IMR-90 (cell line): ENCODE results near the gene RAP1GAP2. TPM values are rescaled to one million over a fixed set of nuclear protein-coding genes. Genes with fewer than 3 reads are reported as not detected.

Source experiments
- ATAC-seq: fragments of 200-7000 bp; cut with Tn5 transposase; 2 replicates; pipeline ENCODE4 v1.9.1; 2020; ENCODE audit warnings: low read depth, mild to moderate bottlenecking, moderate library complexity
- BruUV-seq: library from RNA; stranded (reverse); fragments of 400-500 nt; replicated peaks from 2 replicates; lab custom pipeline; 2021; lab: Mats Ljungman, UMichigan
- CTCF ChIA-PET: fragments of 300-600 bp; formaldehyde crosslinking; extraction: SDS; loops from one replicate; lab custom pipeline; 2021; ENCODE audit warnings: antibody characterized with exemption; lab: Yijun Ruan, JAX
- POLR2A ChIA-PET: fragments of 300-600 bp; sonication (Branson Sonifier 250); formaldehyde crosslinking; loops from one replicate; lab custom pipeline; 2022; ENCODE audit warnings: antibody characterized with exemption; ENCODE audit not compliant: unreplicated experiment; lab: Charles Lee
- DNase-seq: peaks from one replicate; pipeline ENCODE4 v3.0.0; 2013
- H2AFZ ChIP-seq: replicated peaks from 2 replicates; pipeline ENCODE3; 2013; ENCODE audit warnings: low read length, mild to moderate bottlenecking; ENCODE audit not compliant: poor library complexity
- H2AK5ac ChIP-seq: 2 replicates; pipeline ENCODE4 v1.6.1; 2013; ENCODE audit warnings: low read depth, low read length, inconsistent platforms
- H2AK9ac ChIP-seq: replicated peaks from 2 replicates; pipeline ENCODE3; 2013; ENCODE audit warnings: mild to moderate bottlenecking, low read depth, low read length, moderate library complexity; ENCODE audit not compliant: poor library complexity
- H2BK120ac ChIP-seq: 2 replicates; pipeline ENCODE4 v1.6.1; 2013; ENCODE audit warnings: low read depth, low read length, inconsistent platforms
- H2BK15ac ChIP-seq: 3 replicates; pipeline ENCODE4 v1.6.1; 2013; ENCODE audit warnings: low read depth, low read length, inconsistent platforms
- H2BK20ac ChIP-seq: 2 replicates; pipeline ENCODE4 v1.6.1; 2013; ENCODE audit warnings: low read depth, mild to moderate bottlenecking, inconsistent platforms, low read length, moderate library complexity
- H2BK5ac ChIP-seq: 2 replicates; pipeline ENCODE4 v1.6.1; 2013; ENCODE audit warnings: mild to moderate bottlenecking, low read depth, low read length, inconsistent platforms; ENCODE audit not compliant: poor library complexity, severe bottlenecking
- H3K14ac ChIP-seq: replicated peaks from 2 replicates; pipeline ENCODE4 v1.6.1; 2013; ENCODE audit warnings: low read depth, low read length, inconsistent platforms
- H3K18ac ChIP-seq: 2 replicates; pipeline ENCODE4 v1.6.1; 2013; ENCODE audit warnings: low read depth, low read length, control low read depth
- H3K23ac ChIP-seq: 2 replicates; pipeline ENCODE4 v1.6.1; 2013; ENCODE audit warnings: low read depth, low read length, inconsistent platforms
- H3K27ac ChIP-seq: 2 replicates; pipeline ENCODE4 v1.5.1; 2013; ENCODE audit warnings: mild to moderate bottlenecking, control low read depth, low read length; ENCODE audit not compliant: insufficient read depth
- H3K27me3 ChIP-seq: 2 replicates; pipeline ENCODE4 v1.6.1; 2013; ENCODE audit warnings: low read length; ENCODE audit not compliant: control insufficient read depth, insufficient read depth
- H3K36me3 ChIP-seq: 2 replicates; pipeline ENCODE4 v1.6.1; 2013; ENCODE audit warnings: low read length, mixed read lengths; ENCODE audit not compliant: control insufficient read depth, insufficient read depth
- H3K4ac ChIP-seq: 2 replicates; pipeline ENCODE4 v1.6.1; 2013; ENCODE audit warnings: low read depth, low read length, inconsistent platforms
- H3K4me1 ChIP-seq: 2 replicates; pipeline ENCODE4 v1.6.1; 2013; ENCODE audit warnings: low read length, mixed read lengths; ENCODE audit not compliant: control insufficient read depth, insufficient read depth
- H3K4me2 ChIP-seq: 2 replicates; pipeline ENCODE4 v1.6.1; 2013; ENCODE audit warnings: low read depth, mild to moderate bottlenecking, control low read depth, low read length, moderate library complexity
- H3K4me3 ChIP-seq: 2 replicates; pipeline ENCODE4 v1.5.1; 2013; ENCODE audit warnings: low read depth, mild to moderate bottlenecking, control low read depth, low read length, moderate library complexity; ENCODE audit not compliant: insufficient read depth
- H3K56ac ChIP-seq: 2 replicates; pipeline ENCODE4 v1.6.1; 2013; ENCODE audit warnings: low read length, inconsistent platforms; ENCODE audit not compliant: insufficient read depth; ENCODE audit errors: extremely low read depth
- H3K79me1 ChIP-seq, 2 experiments: 2 replicates each; pipeline ENCODE4 v1.6.1; 2013; ENCODE audit warnings: low read length in 2 of 2, inconsistent platforms in 1 of 2, low read depth in 1 of 2
- H3K9ac ChIP-seq: 2 replicates; pipeline ENCODE4 v1.6.1; 2013; ENCODE audit warnings: low read depth, low read length, control low read depth
- H3K9me1 ChIP-seq: 2 replicates; pipeline ENCODE4 v1.6.1; 2013; ENCODE audit warnings: low read length, inconsistent platforms; ENCODE audit not compliant: insufficient read depth
- H3K9me3 ChIP-seq: 2 replicates; pipeline ENCODE4 v1.6.1; 2013; ENCODE audit warnings: low read length; ENCODE audit not compliant: control insufficient read depth, insufficient read depth
- H4K20me1 ChIP-seq: 2 replicates; pipeline ENCODE4 v1.6.1; 2013; ENCODE audit warnings: low read length, inconsistent platforms; ENCODE audit not compliant: insufficient read depth
- H4K5ac ChIP-seq: 2 replicates; pipeline ENCODE4 v1.6.1; 2013; ENCODE audit warnings: mild to moderate bottlenecking, low read depth, low read length, control low read depth
- H4K8ac ChIP-seq, 2 experiments: 2 replicates each; pipeline ENCODE4 v1.6.1; 2013; ENCODE audit warnings: low read depth in 2 of 2, low read length in 2 of 2, control low read depth in 1 of 2, inconsistent platforms in 1 of 2
- H4K91ac ChIP-seq: 2 replicates; pipeline ENCODE4 v1.6.1; 2013; ENCODE audit warnings: low read depth, low read length, inconsistent platforms; ENCODE audit not compliant: insufficient read depth
- CHD1 ChIP-seq: IDR thresholded peaks from 2 replicates; pipeline ENCODE4 v1.6.1; 2012; ENCODE audit warnings: low read depth, low read length, improper control_type of control experiment
- MAFK ChIP-seq: IDR thresholded peaks from 2 replicates; pipeline ENCODE4 v1.6.1; 2012; ENCODE audit warnings: low read depth, low read length, improper control_type of control experiment
- MAZ ChIP-seq: IDR thresholded peaks from 2 replicates; pipeline ENCODE4 v1.6.1; 2012; ENCODE audit warnings: low read depth, mild to moderate bottlenecking, low read length, improper control_type of control experiment, moderate library complexity, borderline replicate concordance
- POLR2A ChIP-seq: IDR thresholded peaks from 2 replicates; pipeline ENCODE4 v1.6.1; 2012; ENCODE audit warnings: mild to moderate bottlenecking, low read depth, low read length
- RCOR1 ChIP-seq: IDR thresholded peaks from 2 replicates; pipeline ENCODE4 v1.6.1; 2012; ENCODE audit warnings: mild to moderate bottlenecking, low read length, improper control_type of control experiment; ENCODE audit not compliant: insufficient replicate concordance
- RFX5 ChIP-seq: IDR thresholded peaks from 2 replicates; pipeline ENCODE4 v1.8.0; 2012; ENCODE audit warnings: low read depth, mild to moderate bottlenecking, low read length, moderate library complexity
- SMC3 ChIP-seq: fragments of 150-350 bp; IDR thresholded peaks from 2 replicates; pipeline ENCODE4 v1.6.1; 2016; ENCODE audit warnings: low read depth, mild to moderate bottlenecking, antibody characterized with exemption, low read length, moderate library complexity
- WGBS, 2 experiments: methylation state at CpG; one replicate each; pipeline versions ENCODE4 v1.1.5 to v1.1.7; 2013; ENCODE audit warnings: missing lambda C conversion rate in 2 of 2; ENCODE audit not compliant: insufficient read length in 1 of 2; ENCODE audit errors: extremely low coverage in 2 of 2; 5-methylcytosine and 5-hydroxymethylcytosine counted together
- dilution Hi-C: fragments of 300-500 bp; cut with HindIII; formaldehyde crosslinking; loops from one replicate; pipeline ENCODE4 v1.14.3; 2018; ENCODE audit warnings: low sequenced_read_pairs; ENCODE audit not compliant: unreplicated experiment
- in situ Hi-C: fragments of 300-500 bp; cut with MboI; formaldehyde crosslinking; loops from 3 replicates; pipeline ENCODE4 v1.14.3; 2019; ENCODE audit warnings: low sequenced_read_pairs, inconsistent platforms, mixed read lengths
- intact Hi-C: fragments of 100-400 bp; cut with micrococcal nuclease; formaldehyde crosslinking; loops from 2 replicates; pipeline ENCODE4 v1.10.0; 2022
- polyA plus RNA-seq, 3 experiments: library from polyadenylated mRNA; depleted of rRNA; stranded (reverse); fragments of >200 nt; gene quantifications; 2 replicates each; pipeline ENCODE4 v1.2.3, GENCODE V29; 2012; ENCODE audit warnings: low replicate concordance in 1 of 3
- total RNA-seq: library from RNA; depleted of rRNA; stranded (reverse); fragments of >200 nt; gene quantifications from 2 replicates; pipeline ENCODE4 v1.2.3, GENCODE V29; 2012

Gene RAP1GAP2
- total and polyA plus RNA-seq, 2 of the 4 experiments (the other 2 are of a cell fraction) = 5.7 to 7.5 TPM

DNA sequence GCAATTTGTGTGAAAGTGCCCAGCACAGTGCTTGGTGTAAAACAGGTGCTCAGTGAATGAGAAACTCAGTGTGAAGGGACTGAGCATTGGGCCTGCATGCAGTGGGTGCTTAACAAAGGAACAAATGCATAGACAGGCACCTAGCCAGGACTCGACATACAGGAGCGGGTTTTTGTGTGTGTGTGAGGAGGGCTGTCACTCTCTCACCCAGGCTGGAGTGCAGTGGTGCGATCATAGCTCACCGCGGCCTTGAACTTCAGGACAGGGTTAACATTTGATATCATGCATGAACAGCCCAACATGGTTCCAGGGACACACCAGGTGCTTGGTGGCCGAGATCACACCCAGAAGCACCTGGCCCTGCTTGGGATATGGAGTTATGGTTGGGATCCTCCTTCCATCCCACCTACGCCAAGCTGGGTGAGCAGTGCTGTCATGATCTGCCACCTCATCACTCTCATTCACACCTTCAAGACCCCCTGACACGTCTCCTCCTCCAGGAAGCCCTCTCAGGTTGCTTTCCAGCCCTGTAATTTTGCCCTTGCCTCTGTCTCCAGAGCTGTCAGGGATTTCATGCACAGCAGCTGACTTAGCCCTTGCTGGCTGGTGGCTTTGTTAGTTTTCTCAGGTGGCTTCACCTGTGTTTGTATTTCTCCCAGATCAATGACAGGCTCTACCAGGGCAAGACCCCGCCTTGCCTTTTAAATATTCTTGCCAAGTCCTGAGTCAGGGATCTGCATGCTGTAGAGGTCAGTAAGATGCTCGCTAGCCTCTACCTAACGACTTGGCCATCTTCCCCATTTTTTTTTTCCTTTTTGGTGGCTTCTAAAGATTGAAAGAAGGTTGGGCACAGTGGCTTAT lies 200.8 kb downstream of the RAP1GAP2 start:
- Histone ChIP-seq H3K4me3 (no peak overlapping the region), H3K56ac (no peak overlapping the region), H2BK120ac (peak overlapping the region; percentile 80), H4K20me1 (no peaks in the 10 kb centered on the region), H3K4ac (peak overlapping the region; percentile 30), H2BK15ac (peak overlapping the region; percentile 83; the same call in 2 of the 3 replicates), H3K9me3 (no peaks in the 10 kb centered on the region; the same call in 1 of the 2 replicates), H3K27me3 (no peaks in the 10 kb centered on the region), H4K91ac (peak overlapping the region; percentile 76), H2BK5ac (peak overlapping the region; percentile 74), H2BK20ac (peak overlapping the region; percentile 32), H3K9me1 (peaks cover 13% of the 10 kb centered on the region), H4K8ac (peak overlapping the region; percentile 62 to 93), H4K5ac (peak overlapping the region; percentile 49; the same call in 1 of the 2 replicates), H3K4me2 (no peak overlapping the region), H3K9ac (no peak overlapping the region), H3K79me1 (peaks cover 0 to 4% of the 10 kb centered on the region in 2 experiments; a peak in 1 of 4 replicates), H3K23ac (no peak overlapping the region), H3K14ac (0 out of 2 replicates have a peak overlapping the region, but pooled peaks have one; percentile 48), H2AFZ (no peak overlapping the region), H3K36me3 (no peaks in the 10 kb centered on the region), H3K4me1 (peaks cover 13% of the 10 kb centered on the region), H3K27ac (peak overlapping the region; percentile 31; the same call in 1 of the 2 replicates), H2AK9ac (peak overlapping the region; percentile 23), H3K18ac (peak overlapping the region; percentile 21; the same call in 1 of the 2 replicates), H2AK5ac (peak overlapping the region; percentile 67)
- ATAC-seq (no peak), DNase-seq (no peak)
- in situ Hi-C loops (no loop called here), dilution Hi-C loops (no loop called here), intact Hi-C loops (no loop called here)
- ChIA-PET POLR2A (no interaction called here), CTCF (no interaction called here)
- 40% methylated on average over 1 of the region's 11 CpGs; no CpG with 5 or more reads in 1 of the 2 experiments for WGBS, 2 experiments
- no TSS peak for BruUV-seq
- no peak for TF ChIP-seq MAZ
- TF ChIP-seq RCOR1 = no peak
- TF ChIP-seq MAFK = no peak
- no peak for TF ChIP-seq RFX5
- TF ChIP-seq SMC3 = no peak
- no peak for TF ChIP-seq POLR2A
- no peak for TF ChIP-seq CHD1
